ENCODE data around the gene APBB2.

Gene APBB2

DNA sequence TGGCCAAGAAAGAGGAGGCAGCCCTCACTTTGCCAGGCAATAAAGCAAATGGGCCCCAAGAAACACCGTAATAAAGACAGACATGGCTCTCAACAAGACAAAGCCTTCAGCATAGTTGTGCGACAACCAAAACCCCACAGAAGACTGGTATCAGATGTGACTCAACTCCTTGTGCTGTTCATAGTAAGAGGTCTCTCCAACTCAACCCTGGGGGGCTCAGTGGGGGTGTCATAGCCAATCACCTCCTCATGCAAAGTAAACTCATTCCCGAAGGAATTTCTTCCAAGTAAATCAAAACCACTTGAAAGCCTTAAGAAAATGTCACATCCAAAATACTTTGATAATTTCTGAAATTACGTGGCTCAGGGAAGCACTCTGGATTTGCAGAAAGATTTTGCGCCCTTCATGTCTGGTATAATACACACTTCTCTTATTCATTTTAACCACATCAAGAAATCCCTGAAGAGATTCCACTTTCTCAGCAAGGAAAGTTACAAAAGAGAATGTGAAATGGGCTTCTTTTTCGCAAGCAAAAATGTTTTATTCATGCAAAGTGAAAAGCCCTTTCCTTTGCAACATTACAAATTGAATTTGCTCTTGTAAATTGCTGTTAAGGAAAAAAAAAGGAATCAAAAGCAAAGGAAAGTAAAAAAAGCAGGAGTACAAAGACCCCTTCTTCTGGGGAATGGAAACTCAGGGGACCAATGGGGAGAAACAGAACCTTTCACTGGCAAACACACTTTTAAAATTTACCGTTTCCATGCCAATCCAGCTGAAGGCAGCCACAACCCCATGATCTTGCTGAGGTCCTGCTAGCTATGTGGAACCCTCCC lies 327.2 kb downstream of the APBB2 start:
- no peak overlapping the region for H3K4me3 ChIP-seq (ENCODE audit: low read depth, low read length)
- TF ChIP-seq, protein P1, sequence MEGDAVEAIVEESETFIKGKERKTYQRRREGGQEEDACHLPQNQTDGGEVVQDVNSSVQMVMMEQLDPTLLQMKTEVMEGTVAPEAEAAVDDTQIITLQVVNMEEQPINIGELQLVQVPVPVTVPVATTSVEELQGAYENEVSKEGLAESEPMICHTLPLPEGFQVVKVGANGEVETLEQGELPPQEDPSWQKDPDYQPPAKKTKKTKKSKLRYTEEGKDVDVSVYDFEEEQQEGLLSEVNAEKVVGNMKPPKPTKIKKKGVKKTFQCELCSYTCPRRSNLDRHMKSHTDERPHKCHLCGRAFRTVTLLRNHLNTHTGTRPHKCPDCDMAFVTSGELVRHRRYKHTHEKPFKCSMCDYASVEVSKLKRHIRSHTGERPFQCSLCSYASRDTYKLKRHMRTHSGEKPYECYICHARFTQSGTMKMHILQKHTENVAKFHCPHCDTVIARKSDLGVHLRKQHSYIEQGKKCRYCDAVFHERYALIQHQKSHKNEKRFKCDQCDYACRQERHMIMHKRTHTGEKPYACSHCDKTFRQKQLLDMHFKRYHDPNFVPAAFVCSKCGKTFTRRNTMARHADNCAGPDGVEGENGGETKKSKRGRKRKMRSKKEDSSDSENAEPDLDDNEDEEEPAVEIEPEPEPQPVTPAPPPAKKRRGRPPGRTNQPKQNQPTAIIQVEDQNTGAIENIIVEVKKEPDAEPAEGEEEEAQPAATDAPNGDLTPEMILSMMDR (IDR thresholded peaks at IDR 0.05; ENCODE audit: low read depth, low read length, missing control alignments), result no peak
- no peak for DNase-seq (ENCODE audit: low read depth)
- in situ Hi-C loops (cut with HindIII; ENCODE audit: low sequenced_read_pairs), result no loop called here

DNA sequence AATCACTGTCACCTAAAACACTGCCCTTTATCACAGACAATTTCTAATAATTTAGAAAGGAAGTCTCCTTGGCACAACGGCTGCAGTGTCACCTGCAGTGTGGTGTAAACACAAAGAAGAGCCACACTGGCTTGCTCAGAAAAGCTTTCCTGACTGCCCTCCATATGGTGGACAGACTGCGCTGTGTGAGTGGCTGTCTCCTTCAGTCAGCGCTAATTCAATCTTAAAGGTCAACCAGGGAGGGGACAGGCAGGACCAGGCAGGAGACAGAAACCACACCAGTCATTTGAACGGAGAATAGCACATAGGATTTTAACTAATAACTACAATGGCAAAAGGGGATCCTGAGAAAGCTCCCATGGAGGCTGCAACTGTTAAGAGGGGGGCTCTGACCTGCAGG lies 332.5 kb downstream of the APBB2 start:
- no peak for DNase-seq (ENCODE audit: low read depth)
- no peak overlapping the region for H3K4me3 ChIP-seq (ENCODE audit: low read depth, low read length)
- in situ Hi-C loops (cut with HindIII; ENCODE audit: low sequenced_read_pairs), result no loop called here
- TF ChIP-seq, protein P1 (IDR thresholded peaks at IDR 0.05; ENCODE audit: low read depth, low read length, missing control alignments), result no peak

DNA sequence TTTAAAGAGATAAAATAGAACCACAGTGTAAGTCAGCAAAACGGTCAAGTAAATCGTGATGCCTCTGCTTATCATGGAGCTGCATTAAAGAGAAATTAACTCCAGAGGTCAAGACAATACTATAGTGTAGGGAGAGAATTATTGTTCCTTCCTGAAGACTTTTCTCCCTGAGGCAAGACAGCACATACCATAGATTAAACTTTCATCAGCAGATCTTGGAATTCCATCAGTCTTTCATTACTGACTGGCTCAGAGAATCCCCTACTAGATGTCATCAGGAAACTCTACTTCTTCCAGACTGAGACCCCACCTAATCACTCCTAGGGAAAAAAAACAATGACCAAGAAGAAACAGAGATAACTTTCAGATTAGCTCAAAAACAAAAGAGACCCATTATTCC lies 333.2 kb downstream of the APBB2 start:
- in situ Hi-C loops (cut with HindIII; ENCODE audit: low sequenced_read_pairs), result no loop called here
- no peak overlapping the region for H3K4me3 ChIP-seq (ENCODE audit: low read depth, low read length)
- no peak for DNase-seq (ENCODE audit: low read depth)
- TF ChIP-seq, protein P1 (IDR thresholded peaks at IDR 0.05; ENCODE audit: low read depth, low read length, missing control alignments), result no peak

DNA sequence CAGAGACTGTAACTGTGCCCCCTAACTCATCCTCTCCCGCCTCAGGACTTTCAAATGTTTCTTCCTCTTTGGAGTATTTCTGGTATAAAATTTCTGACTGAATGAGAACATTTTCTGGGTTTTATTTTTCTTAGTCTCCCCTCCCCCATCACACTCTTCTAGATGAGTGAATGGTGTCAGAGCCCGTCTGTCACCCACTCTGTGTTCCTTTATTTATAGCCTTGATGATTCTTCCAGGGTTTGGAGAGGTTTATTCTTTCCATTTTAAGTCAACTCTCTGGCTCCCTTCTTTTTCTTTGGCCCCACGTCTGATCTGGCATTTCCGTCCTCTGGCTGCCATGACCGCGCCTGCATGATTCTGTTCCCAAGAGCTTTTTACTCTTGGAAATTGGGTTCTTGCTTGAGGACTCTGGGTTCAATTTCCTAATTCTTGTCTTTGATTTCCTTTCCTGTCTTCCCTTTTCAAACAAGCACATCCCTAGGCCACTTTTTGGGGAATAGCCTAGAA lies 335.7 kb downstream of the APBB2 start:
- in situ Hi-C loops (cut with HindIII; ENCODE audit: low sequenced_read_pairs), result no loop called here
- DNase-seq (ENCODE audit: low read depth), result no peak
- H3K4me3 ChIP-seq (ENCODE audit: low read depth, low read length), result no peak overlapping the region
- TF ChIP-seq, protein P1 (IDR thresholded peaks at IDR 0.05; ENCODE audit: low read depth, low read length, missing control alignments), result no peak

DNA sequence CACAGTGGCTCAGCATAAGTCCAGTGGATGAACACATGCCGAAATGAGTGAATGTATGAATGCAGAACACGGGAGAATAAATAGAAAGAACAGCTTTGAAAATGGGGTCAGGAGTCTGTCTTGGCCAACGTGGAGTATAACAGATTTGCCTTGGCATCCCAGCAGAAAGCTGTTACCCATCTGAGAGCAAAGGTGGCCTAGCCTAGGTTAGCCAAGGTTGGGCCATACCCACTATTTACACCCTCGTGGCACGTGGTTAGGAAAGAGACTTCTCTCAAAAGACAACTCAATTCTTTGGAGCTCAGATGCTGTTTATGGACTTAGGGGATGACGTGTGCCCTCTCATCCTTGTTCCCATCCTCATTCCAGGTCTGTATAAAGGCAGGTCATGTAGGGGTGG lies 337.3 kb downstream of the APBB2 start:
- DNase-seq (ENCODE audit: low read depth), result no peak
- TF ChIP-seq, protein P1 (IDR thresholded peaks at IDR 0.05; ENCODE audit: low read depth, low read length, missing control alignments), result no peak
- in situ Hi-C loops (cut with HindIII; ENCODE audit: low sequenced_read_pairs), result no loop called here
- no peak overlapping the region for H3K4me3 ChIP-seq (ENCODE audit: low read depth, low read length)

DNA sequence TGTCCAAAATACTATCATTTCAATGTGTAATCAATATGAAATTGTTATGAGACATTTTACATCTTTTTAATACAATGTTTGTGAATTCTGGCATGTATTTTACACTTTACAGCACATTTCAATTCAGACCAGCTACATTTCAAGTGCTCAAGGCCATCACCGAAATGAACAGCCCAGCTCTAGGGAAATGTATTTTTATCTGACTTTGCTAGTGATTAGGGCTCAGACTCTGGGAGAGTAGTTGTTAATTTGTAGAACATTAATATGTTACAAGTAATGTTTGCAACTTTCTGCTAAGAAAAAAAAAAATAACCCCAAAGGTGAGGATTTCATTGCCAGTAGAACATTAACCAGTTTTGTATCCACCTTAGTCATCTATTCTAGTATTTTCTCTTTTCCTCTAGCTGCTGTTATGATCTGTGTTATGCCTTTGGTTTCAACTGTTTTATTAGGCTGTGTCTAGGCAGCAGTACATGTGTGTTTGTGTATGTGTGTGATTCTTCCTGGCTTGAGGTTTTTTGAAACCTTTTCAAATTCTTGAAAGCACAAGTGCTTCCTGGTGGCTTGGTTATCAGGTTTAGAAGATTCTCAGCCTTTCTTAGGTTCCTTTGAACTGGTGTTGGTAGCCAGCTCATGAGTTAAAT lies 338.7 kb downstream of the APBB2 start:
- DNase-seq (ENCODE audit: low read depth), result no peak
- in situ Hi-C loops (cut with HindIII; ENCODE audit: low sequenced_read_pairs), result no loop called here

More for the DNA sequence above, 338.7 kb downstream of the APBB2 start:
- H3K4me3 ChIP-seq (ENCODE audit: low read depth, low read length), result no peak overlapping the region
- TF ChIP-seq, protein P1 (IDR thresholded peaks at IDR 0.05; ENCODE audit: low read depth, low read length, missing control alignments), result no peak
